ENCODE data around the gene ANO10.
"Not testable (repeated sequence)": the region's sequence is repeated elsewhere in the genome, so short reads cannot be mapped to it uniquely, and the experiment has no call there.

DNA sequence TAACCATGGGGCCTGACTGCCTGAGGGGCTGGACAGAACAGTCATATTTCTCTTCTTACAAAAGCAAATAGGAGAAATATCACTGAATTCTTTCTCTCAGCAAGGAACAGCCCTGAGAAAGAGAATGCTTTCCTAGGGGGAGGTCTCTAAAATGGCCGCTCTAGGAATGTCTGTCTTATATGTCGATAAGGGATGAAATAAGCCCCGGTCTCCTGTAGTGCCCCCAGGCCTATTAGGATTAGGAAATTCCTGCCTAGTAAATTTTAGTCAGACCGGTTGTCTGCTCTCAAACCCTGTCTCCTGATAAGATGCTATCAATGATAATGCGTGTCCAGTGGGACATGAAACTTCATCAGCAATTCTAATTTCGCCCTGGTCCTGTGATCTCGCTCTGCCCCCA lies 103.3 kb downstream of the ANO10 start:
- TF ChIP-seq, protein P1, sequence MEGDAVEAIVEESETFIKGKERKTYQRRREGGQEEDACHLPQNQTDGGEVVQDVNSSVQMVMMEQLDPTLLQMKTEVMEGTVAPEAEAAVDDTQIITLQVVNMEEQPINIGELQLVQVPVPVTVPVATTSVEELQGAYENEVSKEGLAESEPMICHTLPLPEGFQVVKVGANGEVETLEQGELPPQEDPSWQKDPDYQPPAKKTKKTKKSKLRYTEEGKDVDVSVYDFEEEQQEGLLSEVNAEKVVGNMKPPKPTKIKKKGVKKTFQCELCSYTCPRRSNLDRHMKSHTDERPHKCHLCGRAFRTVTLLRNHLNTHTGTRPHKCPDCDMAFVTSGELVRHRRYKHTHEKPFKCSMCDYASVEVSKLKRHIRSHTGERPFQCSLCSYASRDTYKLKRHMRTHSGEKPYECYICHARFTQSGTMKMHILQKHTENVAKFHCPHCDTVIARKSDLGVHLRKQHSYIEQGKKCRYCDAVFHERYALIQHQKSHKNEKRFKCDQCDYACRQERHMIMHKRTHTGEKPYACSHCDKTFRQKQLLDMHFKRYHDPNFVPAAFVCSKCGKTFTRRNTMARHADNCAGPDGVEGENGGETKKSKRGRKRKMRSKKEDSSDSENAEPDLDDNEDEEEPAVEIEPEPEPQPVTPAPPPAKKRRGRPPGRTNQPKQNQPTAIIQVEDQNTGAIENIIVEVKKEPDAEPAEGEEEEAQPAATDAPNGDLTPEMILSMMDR (IDR thresholded peaks at IDR 0.05): not testable (repeated sequence)
- TF ChIP-seq SIN3A (IDR thresholded peaks at IDR 0.05; ENCODE audit: borderline replicate concordance, insufficient read depth, low read depth, low read length); POLR2AphosphoS5 (IDR thresholded peaks at IDR 0.05; ENCODE audit: low read depth, low read length); TCF7L2 (IDR thresholded peaks at IDR 0.05; ENCODE audit: low read depth, low read length): not testable (repeated sequence)

All from Panc1 (cell line).